Natural killer cell (primary cell): ENCODE data around the gene ATP1B2. TPM values are rescaled to one million over a fixed set of nuclear protein-coding genes. Genes with fewer than 3 reads are reported as not detected.
A peak's percentile ranks its signal among the peaks of the same experiment; 100 is the strongest.

Experiments used
- ATAC-seq, 3 donors: fragments of 150-1000 bp in 2 of 3; fragments of 200-7000 bp in 1 of 3; cut with Tn5 transposase; 1 replicate in 1 of 3; 2 replicates in 2 of 3; pipeline ENCODE4 v1.10.0; 2021; ENCODE audit warnings: mild to moderate bottlenecking in 2 of 3, moderate library complexity in 2 of 3
- DNase-seq, 2 donors: peaks; one replicate each; pipeline versions ENCODE4 v3.0.0 to v3.0.0-alpha.2; 2013 to 2021; ENCODE audit warnings: mixed read lengths in 1 of 2
- H3K27ac ChIP-seq: one replicate; pipeline ENCODE4 v1.5.1; 2013; ENCODE audit warnings: mild to moderate bottlenecking, low read length
- H3K27me3 ChIP-seq: one replicate; pipeline ENCODE4 v1.6.1; 2013; ENCODE audit warnings: low read length; ENCODE audit not compliant: control insufficient read depth, insufficient read depth
- H3K36me3 ChIP-seq: one replicate; pipeline ENCODE4 v1.6.1; 2013; ENCODE audit warnings: low read length; ENCODE audit not compliant: control insufficient read depth, insufficient read depth
- H3K4me1 ChIP-seq: one replicate; pipeline ENCODE4 v1.6.1; 2013; ENCODE audit warnings: low read length; ENCODE audit not compliant: control insufficient read depth, insufficient read depth
- H3K4me3 ChIP-seq: one replicate; pipeline ENCODE4 v1.5.1; 2013; ENCODE audit warnings: low read length
- H3K9me3 ChIP-seq: one replicate; pipeline ENCODE4 v1.6.1; 2013; ENCODE audit warnings: low read length; ENCODE audit not compliant: control insufficient read depth, insufficient read depth
- H3K27ac Mint-ChIP-seq, 2 donors: one replicate each; pipeline ENCODE4 v1.8.0; 2022; ENCODE audit warnings: mild to moderate bottlenecking in 2 of 2, mixed read lengths in 2 of 2, moderate library complexity in 1 of 2
- H3K27me3 Mint-ChIP-seq, 2 donors: one replicate each; pipeline ENCODE4 v1.8.0; 2022; ENCODE audit warnings: low read depth in 2 of 2, mixed read lengths in 2 of 2
- H3K36me3 Mint-ChIP-seq: one replicate; pipeline ENCODE4 v1.8.0; 2022; ENCODE audit warnings: mixed read lengths
- H3K4me1 Mint-ChIP-seq, 2 donors: one replicate each; pipeline ENCODE4 v1.8.0; 2022; ENCODE audit warnings: mixed read lengths in 2 of 2
- H3K4me3 Mint-ChIP-seq: one replicate; pipeline ENCODE4 v1.8.0; 2022; ENCODE audit warnings: mild to moderate bottlenecking, moderate library complexity, mixed read lengths
- H3K9me3 Mint-ChIP-seq, 2 donors: one replicate each; pipeline ENCODE4 v1.8.0; 2022; ENCODE audit warnings: mixed read lengths in 2 of 2
- CTCF ChIP-seq: fragments of 200-600 bp; IDR thresholded peaks from one replicate; pipeline ENCODE4 v1.8.0; 2022; ENCODE audit warnings: antibody characterized with exemption
- WGBS: methylation state at CpG from one replicate; pipeline ENCODE4 v1.1.7; 2013; ENCODE audit warnings: missing lambda C conversion rate; ENCODE audit not compliant: insufficient coverage; 5-methylcytosine and 5-hydroxymethylcytosine counted together
- intact Hi-C: fragments of 100-400 bp; cut with micrococcal nuclease; formaldehyde crosslinking; loops from one replicate; pipeline ENCODE4 v1.14.2; 2022
- total RNA-seq, 4 donors: library from RNA; stranded (reverse); fragments of 120-200 nt in 1 of 4; gene quantifications; one replicate each; pipeline versions ENCODE4 v1.2.3 to v1.2.4, GENCODE V29; 2013 to 2022

Gene ATP1B2
- under 1 TPM in 2 of 3 donors, not detected in 1; 0.18 to 0.19 TPM for total RNA-seq
- total RNA-seq (2013): not detected

- Mint-ChIP-seq H3K9me3 (no peaks in the 10 kb centered on the region), H3K4me3 (peak within 1 kb of the TSS; percentile 95), H3K4me1 (peaks cover 15 to 17% of the 10 kb centered on the region in 2 donors), H3K27me3 (peaks cover 28 to 36% of the 10 kb centered on the region in 2 donors), H3K36me3 (no peaks in the 10 kb centered on the region), H3K27ac (peak within 1 kb of the TSS in 1 of 2 donors; percentile 62)
- Histone ChIP-seq H3K27ac (no peak within 1 kb of the TSS), H3K9me3 (no peaks in the 10 kb centered on the region), H3K4me1 (peaks cover 19% of the 10 kb centered on the region), H3K36me3 (no peaks in the 10 kb centered on the region), H3K4me3 (peak within 1 kb of the TSS; percentile 27), H3K27me3 (peaks cover 24% of the 10 kb centered on the region)
- ATAC-seq: peak; percentile 86 to 93 (median 91)
- intact Hi-C loops: no loop called here
- 2% methylated on average over 29 of the region's 34 CpGs for WGBS
- TF ChIP-seq CTCF: no peak
- DNase-seq: peak; percentile 58 to 87
Measured at GRCh38 chr17:7650509-7651096, at the start of gene ATP1B2. TSS of gene ATP1B2 (plus strand) at chr17:7650926. CDS start at chr17:7651519, 593 bp downstream.

- no peaks in the 10 kb centered on the region for H3K27me3 ChIP-seq
- H3K4me1 ChIP-seq: no peaks in the 10 kb centered on the region
- H3K36me3 Mint-ChIP-seq: peaks cover 23% of the 10 kb centered on the region
- H3K27ac Mint-ChIP-seq: no peak overlapping the region
- peaks cover 29% of the 10 kb centered on the region for H3K36me3 ChIP-seq
- H3K27me3 Mint-ChIP-seq: no peaks in the 10 kb centered on the region
- peaks cover 9 to 29% of the 10 kb centered on the region in 2 donors for H3K4me1 Mint-ChIP-seq
- no peak overlapping the region for H3K4me3 Mint-ChIP-seq
- WGBS: 99% methylated on average over 4 of the region's 4 CpGs
- ATAC-seq (no peak), DNase-seq (no peak)
- no peak for TF ChIP-seq CTCF
- no peaks in the 10 kb centered on the region for H3K9me3 ChIP-seq
- intact Hi-C loops: no loop called here
- H3K4me3 ChIP-seq: no peak overlapping the region
- no peaks in the 10 kb centered on the region for H3K9me3 Mint-ChIP-seq
- no peak overlapping the region for H3K27ac ChIP-seq
Measured at GRCh38 chr17:7606280-7606679, 44.4 kb upstream of the ATP1B2 start.

GRCh38 chr17:7610641-7611040, 40.1 kb upstream of the ATP1B2 start:
- no peak for TF ChIP-seq CTCF
- no peaks in the 10 kb centered on the region for H3K9me3 Mint-ChIP-seq
- H3K27ac Mint-ChIP-seq: no peak overlapping the region
- H3K4me1 ChIP-seq: peaks cover 16% of the 10 kb centered on the region
- no peaks in the 10 kb centered on the region for H3K27me3 ChIP-seq
- H3K27me3 Mint-ChIP-seq: no peaks in the 10 kb centered on the region
- peaks cover 3% of the 10 kb centered on the region for H3K36me3 ChIP-seq
- intact Hi-C loops: no loop called here
- no peaks in the 10 kb centered on the region for H3K36me3 Mint-ChIP-seq
- no peak overlapping the region for H3K4me3 Mint-ChIP-seq
- no peak overlapping the region for H3K27ac ChIP-seq
- ATAC-seq (no peak), DNase-seq (no peak)
- peaks cover 37 to 63% of the 10 kb centered on the region in 2 donors for H3K4me1 Mint-ChIP-seq
- H3K9me3 ChIP-seq: no peaks in the 10 kb centered on the region
- 100% methylated on average over 2 of the region's 2 CpGs for WGBS
- H3K4me3 ChIP-seq: no peak overlapping the region
